ENCODE results near the gene VILL.
"Not testable (repeated sequence)": the region's sequence is repeated elsewhere in the genome, so short reads cannot be mapped to it uniquely, and the experiment has no call there.

VILL gene

DNA sequence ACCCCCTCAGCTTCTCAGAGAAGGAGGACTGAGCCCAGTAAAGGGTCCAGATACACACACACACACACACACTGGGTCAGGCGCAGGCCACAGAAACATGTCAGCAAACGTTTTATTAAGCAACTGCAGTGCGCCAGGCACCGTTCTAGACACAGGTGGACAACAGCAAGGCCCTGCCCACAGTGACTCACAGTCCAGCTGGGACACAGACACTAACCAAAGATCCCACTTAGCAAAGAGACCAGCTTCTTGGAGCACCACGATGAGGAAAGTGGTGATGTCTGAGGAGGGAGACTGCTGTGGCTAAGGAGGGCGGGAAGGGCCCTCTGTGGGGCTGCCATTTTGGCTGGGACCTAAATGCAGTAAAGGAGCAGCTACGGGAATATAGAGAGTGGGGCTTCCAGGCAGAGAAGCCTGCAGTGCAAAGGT, 2.8 kb upstream of the VILL start:
- Histone ChIP-seq H3K9ac (no peak overlapping the region), H4K20me1 (ENCODE audit: insufficient read depth) (no peaks in the 10 kb centered on the region), H3K79me2 (ENCODE audit: insufficient read depth, low read depth) (no peaks in the 10 kb centered on the region), H3K4me1 (ENCODE audit: low read depth, poor library complexity, severe bottlenecking) (no peaks in the 10 kb centered on the region), H3K4me2 (no peak overlapping the region), H3K27ac (no peak overlapping the region), H3K36me3 (ENCODE audit: insufficient read depth) (no peaks in the 10 kb centered on the region), H3K4me3 (IDR thresholded peaks at IDR 0.05; ENCODE audit: insufficient read depth, low read depth, low read length) (no peak overlapping the region), H3K27me3 (ENCODE audit: insufficient read depth, low read depth) (no peaks in the 10 kb centered on the region), H2AFZ (ENCODE audit: low read depth) (no peak overlapping the region)
- TF ChIP-seq, protein P1, sequence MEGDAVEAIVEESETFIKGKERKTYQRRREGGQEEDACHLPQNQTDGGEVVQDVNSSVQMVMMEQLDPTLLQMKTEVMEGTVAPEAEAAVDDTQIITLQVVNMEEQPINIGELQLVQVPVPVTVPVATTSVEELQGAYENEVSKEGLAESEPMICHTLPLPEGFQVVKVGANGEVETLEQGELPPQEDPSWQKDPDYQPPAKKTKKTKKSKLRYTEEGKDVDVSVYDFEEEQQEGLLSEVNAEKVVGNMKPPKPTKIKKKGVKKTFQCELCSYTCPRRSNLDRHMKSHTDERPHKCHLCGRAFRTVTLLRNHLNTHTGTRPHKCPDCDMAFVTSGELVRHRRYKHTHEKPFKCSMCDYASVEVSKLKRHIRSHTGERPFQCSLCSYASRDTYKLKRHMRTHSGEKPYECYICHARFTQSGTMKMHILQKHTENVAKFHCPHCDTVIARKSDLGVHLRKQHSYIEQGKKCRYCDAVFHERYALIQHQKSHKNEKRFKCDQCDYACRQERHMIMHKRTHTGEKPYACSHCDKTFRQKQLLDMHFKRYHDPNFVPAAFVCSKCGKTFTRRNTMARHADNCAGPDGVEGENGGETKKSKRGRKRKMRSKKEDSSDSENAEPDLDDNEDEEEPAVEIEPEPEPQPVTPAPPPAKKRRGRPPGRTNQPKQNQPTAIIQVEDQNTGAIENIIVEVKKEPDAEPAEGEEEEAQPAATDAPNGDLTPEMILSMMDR (conservative IDR thresholded peaks at IDR 0.05; ENCODE audit: low read depth, low read length), result no peak

DNA sequence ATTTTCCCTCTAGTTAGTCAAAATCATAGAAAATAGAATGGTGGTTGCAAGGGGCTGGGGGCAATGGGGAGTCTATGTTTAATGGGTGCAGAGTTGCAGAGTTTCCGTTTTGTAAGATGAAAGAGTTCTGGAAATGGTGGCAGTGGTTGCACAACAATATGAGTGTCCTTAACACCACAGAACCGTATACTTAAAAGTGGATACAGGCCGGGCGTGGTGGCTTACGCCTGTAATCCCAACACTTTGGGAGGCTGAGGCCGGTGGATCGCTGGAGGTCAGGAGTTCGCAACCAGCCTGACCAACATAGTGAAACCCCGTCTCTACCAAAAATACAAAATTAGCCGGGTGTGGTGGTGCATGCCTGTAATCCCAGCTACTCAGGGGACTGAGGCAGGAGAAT, 2.2 kb upstream of the VILL start:
- H2AFZ ChIP-seq (ENCODE audit: low read depth); H3K4me2 ChIP-seq; H3K4me3 ChIP-seq (IDR thresholded peaks at IDR 0.05; ENCODE audit: insufficient read depth, low read depth, low read length); H3K79me2 ChIP-seq (ENCODE audit: insufficient read depth, low read depth); H3K9ac ChIP-seq; H3K36me3 ChIP-seq (ENCODE audit: insufficient read depth); H3K4me1 ChIP-seq (ENCODE audit: low read depth, poor library complexity, severe bottlenecking); H4K20me1 ChIP-seq (ENCODE audit: insufficient read depth); H3K27me3 ChIP-seq (ENCODE audit: insufficient read depth, low read depth); H3K27ac ChIP-seq: not testable (repeated sequence)

DNA sequence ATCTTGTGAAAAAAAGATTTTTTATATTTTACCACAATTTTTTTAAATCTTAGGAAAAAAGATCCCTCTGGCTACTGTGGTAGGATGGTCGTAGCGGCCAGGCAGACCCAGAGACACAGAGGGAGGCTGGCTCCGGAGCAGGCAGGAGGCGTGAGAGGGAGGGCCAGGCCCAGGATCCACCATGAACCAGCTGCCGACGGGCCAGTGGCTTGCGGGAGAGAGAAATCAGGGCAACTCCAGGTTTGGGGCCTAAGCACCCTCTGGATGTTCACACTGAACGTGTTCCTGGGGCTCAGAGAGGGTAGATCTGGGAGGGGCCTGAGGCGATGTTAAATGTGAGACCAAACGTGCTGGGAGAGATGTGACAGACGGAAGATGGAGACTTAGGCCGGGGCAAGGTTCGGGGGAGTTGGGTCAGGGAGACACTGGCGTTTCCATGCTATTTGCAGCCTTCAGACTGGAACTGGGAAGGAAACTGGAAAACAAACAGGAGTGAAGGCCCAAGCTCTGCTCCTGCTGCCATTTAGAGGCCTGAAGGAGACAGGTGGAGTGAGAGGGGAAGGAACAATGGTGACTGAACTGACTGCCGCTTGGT, 1.6 kb upstream of the VILL start:
- no peaks in the 10 kb centered on the region for H3K79me2 ChIP-seq (ENCODE audit: insufficient read depth, low read depth)
- H3K36me3 ChIP-seq (ENCODE audit: insufficient read depth), result no peaks in the 10 kb centered on the region
- H3K4me2 ChIP-seq, result no peak overlapping the region
- H3K27ac ChIP-seq, result no peak overlapping the region
- no peak overlapping the region for H3K9ac ChIP-seq
- H2AFZ ChIP-seq (ENCODE audit: low read depth), result no peak overlapping the region
- H3K4me1 ChIP-seq (ENCODE audit: low read depth, poor library complexity, severe bottlenecking), result no peaks in the 10 kb centered on the region
- TF ChIP-seq, protein P1 (conservative IDR thresholded peaks at IDR 0.05; ENCODE audit: low read depth, low read length), result no peak
- H3K4me3 ChIP-seq (IDR thresholded peaks at IDR 0.05; ENCODE audit: insufficient read depth, low read depth, low read length), result no peak overlapping the region
- no peaks in the 10 kb centered on the region for H3K27me3 ChIP-seq (ENCODE audit: insufficient read depth, low read depth)
- no peaks in the 10 kb centered on the region for H4K20me1 ChIP-seq (ENCODE audit: insufficient read depth)

DNA sequence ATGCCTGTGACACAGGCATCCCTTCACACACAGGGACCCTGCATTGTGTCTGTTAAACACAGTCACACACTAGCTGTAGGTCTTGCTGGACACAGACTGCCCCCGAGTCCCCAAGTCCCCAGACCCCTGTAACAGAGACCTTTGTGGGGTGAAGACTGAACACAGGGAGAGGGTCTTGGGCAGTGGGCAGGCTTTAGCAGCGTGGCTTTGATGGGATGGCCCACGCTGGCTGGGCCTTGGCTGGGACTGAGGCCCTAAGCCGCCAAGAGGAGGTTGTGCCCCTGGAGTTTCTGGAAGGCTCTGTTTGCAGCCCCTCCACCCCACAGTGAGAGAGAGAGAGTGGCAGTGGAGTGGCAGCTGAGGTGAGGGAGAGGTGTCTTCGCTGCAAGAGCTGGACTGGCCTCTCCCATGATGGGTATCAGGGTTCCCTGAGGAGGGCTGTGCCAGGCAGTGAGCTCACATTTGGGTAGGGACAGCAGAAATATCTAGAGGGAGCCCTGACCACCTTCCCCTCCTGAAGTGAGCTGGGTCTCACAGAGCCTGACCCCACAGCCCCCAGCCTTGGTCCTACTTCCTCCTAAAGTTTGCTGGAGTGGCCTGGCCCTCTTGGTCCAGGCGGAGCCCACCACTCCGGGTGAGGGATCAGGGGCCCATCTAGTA, 635 bp upstream of the VILL start:
- Histone ChIP-seq H2AFZ (ENCODE audit: low read depth) (no peak overlapping the region), H3K4me3 (IDR thresholded peaks at IDR 0.05; ENCODE audit: insufficient read depth, low read depth, low read length) (no peak overlapping the region), H3K4me1 (ENCODE audit: low read depth, poor library complexity, severe bottlenecking) (no peaks in the 10 kb centered on the region), H3K27ac (no peak overlapping the region), H3K27me3 (ENCODE audit: insufficient read depth, low read depth) (no peaks in the 10 kb centered on the region), H3K36me3 (ENCODE audit: insufficient read depth) (no peaks in the 10 kb centered on the region), H3K9ac (no peak overlapping the region), H3K79me2 (ENCODE audit: insufficient read depth, low read depth) (no peaks in the 10 kb centered on the region), H3K4me2 (no peak overlapping the region), H4K20me1 (ENCODE audit: insufficient read depth) (no peaks in the 10 kb centered on the region)
- TF ChIP-seq, protein P1 (conservative IDR thresholded peaks at IDR 0.05; ENCODE audit: low read depth, low read length), result no peak

DNA sequence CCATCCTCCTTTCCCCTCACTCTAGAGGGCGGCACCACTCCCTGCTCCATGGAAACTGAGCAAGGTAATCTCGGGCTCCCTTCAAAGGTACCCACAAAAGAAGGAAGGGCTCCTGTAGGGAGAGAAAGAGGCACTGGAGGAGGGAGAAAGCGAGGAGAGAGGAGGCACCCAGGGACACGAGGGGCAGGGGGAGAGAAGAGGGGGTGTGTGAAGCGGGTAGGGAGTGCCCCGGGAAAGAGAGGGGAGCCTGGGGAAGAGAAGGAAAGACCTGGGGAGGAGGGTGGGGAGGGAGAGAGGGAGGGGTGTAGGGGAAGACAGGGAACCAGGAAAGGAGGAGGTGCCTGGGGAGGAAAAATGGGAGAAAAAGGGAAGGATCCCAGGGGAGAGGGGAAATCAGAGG, 523 bp downstream of the VILL start:
- H2AFZ ChIP-seq (ENCODE audit: low read depth), result no peak overlapping the region
- no peak overlapping the region for H3K27ac ChIP-seq
- H3K4me2 ChIP-seq, result no peak overlapping the region
- H3K9ac ChIP-seq, result no peak overlapping the region
- no peaks in the 10 kb centered on the region for H3K36me3 ChIP-seq (ENCODE audit: insufficient read depth)
- no peaks in the 10 kb centered on the region for H3K79me2 ChIP-seq (ENCODE audit: insufficient read depth, low read depth)
- no peaks in the 10 kb centered on the region for H3K27me3 ChIP-seq (ENCODE audit: insufficient read depth, low read depth)
- TF ChIP-seq, protein P1 (conservative IDR thresholded peaks at IDR 0.05; ENCODE audit: low read depth, low read length), result no peak
- H3K4me1 ChIP-seq (ENCODE audit: low read depth, poor library complexity, severe bottlenecking), result no peaks in the 10 kb centered on the region
- H4K20me1 ChIP-seq (ENCODE audit: insufficient read depth), result no peaks in the 10 kb centered on the region
- no peak overlapping the region for H3K4me3 ChIP-seq (IDR thresholded peaks at IDR 0.05; ENCODE audit: insufficient read depth, low read depth, low read length)
